SK-N-SH treated with all-trans-retinoic acid at 6 μM for 48 hours (cell line): Measurements from ENCODE around the gene HLA-DRB5.

ENCODE experiments used
- ATAC-seq: fragments of 200-7000 bp; cut with Tn5 transposase; 3 replicates; pipeline ENCODE4 v1.9.1; 2020; ENCODE audit warnings: mild to moderate bottlenecking, moderate library complexity
- ARNTL ChIP-seq: fragments of 450-650 bp; formaldehyde crosslinking; IDR thresholded peaks from 2 replicates; pipeline ENCODE4 v1.5.0; 2020; ENCODE audit warnings: low read depth, mild to moderate bottlenecking, moderate library complexity, borderline replicate concordance
- BACH2 ChIP-seq: fragments of 250-450 bp; sonication (Bioruptor Pico); IDR thresholded peaks from 2 replicates; pipeline ENCODE4 v1.9.0; 2021; ENCODE audit warnings: mild to moderate bottlenecking, borderline replicate concordance
- CREB5 ChIP-seq: fragments of 250-450 bp; sonication (Bioruptor Pico); IDR thresholded peaks from 2 replicates; pipeline ENCODE4 v1.5.1; 2020; ENCODE audit warnings: low read depth, mild to moderate bottlenecking, moderate library complexity
- CSDC2 ChIP-seq: fragments of 250-450 bp; sonication (Bioruptor Pico); IDR thresholded peaks from 2 replicates; pipeline ENCODE4 v1.5.0; 2020; ENCODE audit warnings: mild to moderate bottlenecking, moderate library complexity
- CSRNP3 ChIP-seq: fragments of 250-450 bp; sonication (Bioruptor Pico); IDR thresholded peaks from 2 replicates; pipeline ENCODE4 v1.5.1; 2021; ENCODE audit warnings: mild to moderate bottlenecking, moderate library complexity
- ESRRG ChIP-seq: fragments of 250-450 bp; sonication (Bioruptor Pico); IDR thresholded peaks from 2 replicates; pipeline ENCODE4 v1.6.1; 2021; ENCODE audit warnings: mild to moderate bottlenecking
- GLIS3 ChIP-seq: fragments of 250-450 bp; sonication (Bioruptor Pico); IDR thresholded peaks from 2 replicates; pipeline ENCODE4 v1.5.0; 2020; ENCODE audit warnings: mild to moderate bottlenecking, moderate library complexity
- ISL1 ChIP-seq: fragments of 250-450 bp; sonication (Bioruptor Pico); IDR thresholded peaks from 2 replicates; pipeline ENCODE4 v2.1.2; 2022; ENCODE audit warnings: mild to moderate bottlenecking, moderate library complexity
- OSR1 ChIP-seq: fragments of 250-450 bp; sonication (Bioruptor Pico); IDR thresholded peaks from 2 replicates; pipeline ENCODE4 v1.8.0; 2022; ENCODE audit warnings: moderate library complexity, mild to moderate bottlenecking, inconsistent platforms
- PATZ1 ChIP-seq: fragments of 250-450 bp; sonication (Bioruptor Pico); IDR thresholded peaks from 2 replicates; pipeline ENCODE4 v1.8.0; 2020; ENCODE audit warnings: mild to moderate bottlenecking, moderate library complexity, borderline replicate concordance
- POU6F1 ChIP-seq: fragments of 250-450 bp; sonication (Bioruptor Pico); IDR thresholded peaks from 2 replicates; pipeline ENCODE4 v1.8.0; 2021; ENCODE audit warnings: low read depth, mild to moderate bottlenecking, moderate library complexity, borderline replicate concordance
- PPARA ChIP-seq: fragments of 250-450 bp; sonication (Bioruptor Pico); IDR thresholded peaks from 2 replicates; pipeline ENCODE4 v1.5.0; 2020; ENCODE audit warnings: mild to moderate bottlenecking, borderline replicate concordance
- RARB ChIP-seq: fragments of 250-450 bp; sonication (Bioruptor Pico); IDR thresholded peaks from 2 replicates; pipeline ENCODE4 v1.8.0; 2021; ENCODE audit warnings: mild to moderate bottlenecking, moderate library complexity
- TCF4 ChIP-seq: fragments of 250-450 bp; sonication (Bioruptor Pico); IDR thresholded peaks from 2 replicates; pipeline ENCODE4 v1.8.0; 2021; ENCODE audit warnings: mild to moderate bottlenecking, moderate library complexity, borderline replicate concordance
- TSHZ2 ChIP-seq: fragments of 250-450 bp; sonication (Bioruptor Pico); IDR thresholded peaks from 2 replicates; pipeline ENCODE4 v1.5.0; 2020; ENCODE audit warnings: mild to moderate bottlenecking, moderate library complexity
- ZC3H10 ChIP-seq: fragments of 250-450 bp; sonication (Bioruptor Pico); IDR thresholded peaks from 2 replicates; pipeline ENCODE4 v1.5.1; 2021; ENCODE audit warnings: mild to moderate bottlenecking, moderate library complexity
- ZFP3 ChIP-seq: fragments of 250-450 bp; sonication (Bioruptor Pico); IDR thresholded peaks from 2 replicates; pipeline ENCODE4 v1.5.0; 2020; ENCODE audit warnings: mild to moderate bottlenecking, moderate library complexity
- ZNF565 ChIP-seq: fragments of 450-650 bp; formaldehyde crosslinking; conservative IDR thresholded peaks from 2 replicates; pipeline ENCODE4 v1.5.0; 2020; ENCODE audit warnings: low read depth, mild to moderate bottlenecking, moderate library complexity
- ZNF70 ChIP-seq: fragments of 450-650 bp; formaldehyde crosslinking; IDR thresholded peaks from 2 replicates; pipeline ENCODE4 v1.5.0; 2020; ENCODE audit warnings: mild to moderate bottlenecking, moderate library complexity
- ZNF8 ChIP-seq: fragments of 450-650 bp; formaldehyde crosslinking; IDR thresholded peaks from 2 replicates; pipeline ENCODE4 v1.5.0; 2020; ENCODE audit warnings: mild to moderate bottlenecking, moderate library complexity

Gene HLA-DRB5

GRCh38 chr6:32522302-32523047, 7.6 kb downstream of the HLA-DRB5 start:
- no peak for TF ChIP-seq OSR1 (CRISPR knock-in tag)
- ATAC-seq: no peak

- TF ChIP-seq TCF4 (no peak), PATZ1 (CRISPR knock-in tag) (no peak), TSHZ2 (CRISPR knock-in tag) (no peak), ISL1 (CRISPR knock-in tag) (no peak), CREB5 (CRISPR knock-in tag) (no peak), ZNF8 (CRISPR knock-in tag) (no peak), ZC3H10 (CRISPR knock-in tag) (no peak), GLIS3 (CRISPR knock-in tag) (no peak), ARNTL (no peak), OSR1 (CRISPR knock-in tag) (no peak), RARB (CRISPR knock-in tag) (no peak), ESRRG (CRISPR knock-in tag) (no peak), PPARA (CRISPR knock-in tag) (no peak), POU6F1 (CRISPR knock-in tag) (no peak), BACH2 (CRISPR knock-in tag) (no peak), CSRNP3 (CRISPR knock-in tag) (no peak), CSDC2 (no peak), ZNF70 (CRISPR knock-in tag) (no peak)
- no peak for ATAC-seq
These were observed 10.2 kb downstream of the HLA-DRB5 start for GRCh38 chr6:32519910-32520258.

GRCh38 chr6:32519118-32519909, 10.8 kb downstream of the HLA-DRB5 start:
- TF ChIP-seq ZNF70 (CRISPR knock-in tag) (no peak), PATZ1 (CRISPR knock-in tag) (no peak), CSRNP3 (CRISPR knock-in tag) (no peak), PPARA (CRISPR knock-in tag) (no peak), TCF4 (no peak), TSHZ2 (CRISPR knock-in tag) (no peak), ARNTL (no peak), ZNF565 (CRISPR knock-in tag) (no peak), ZFP3 (CRISPR knock-in tag) (no peak), ESRRG (CRISPR knock-in tag) (no peak)
- no peak for ATAC-seq
